A673 (cell line): Measurements from ENCODE around the gene KRTAP10-10.

ENCODE experiments used
- EZH2 ChIP-seq: fragments of 200-600 bp; sonication (generic); IDR thresholded peaks from 2 replicates; pipeline ENCODE4 v1.6.1; 2017; ENCODE audit warnings: borderline replicate concordance, low read depth, mild to moderate bottlenecking, mixed read lengths, antibody characterized with exemption, low read length; ENCODE audit not compliant: poor library complexity, severe bottlenecking
- TF ChIP-seq, protein P1 (sequence below): fragments of 300-800, 200-600 bp; sonication (generic); conservative IDR thresholded peaks from 2 replicates; pipeline ENCODE4 v1.5.1; 2017; ENCODE audit warnings: low read depth, mild to moderate bottlenecking, antibody characterized with exemption, low read length, moderate library complexity, mixed read lengths

- TF ChIP-seq, protein P1, sequence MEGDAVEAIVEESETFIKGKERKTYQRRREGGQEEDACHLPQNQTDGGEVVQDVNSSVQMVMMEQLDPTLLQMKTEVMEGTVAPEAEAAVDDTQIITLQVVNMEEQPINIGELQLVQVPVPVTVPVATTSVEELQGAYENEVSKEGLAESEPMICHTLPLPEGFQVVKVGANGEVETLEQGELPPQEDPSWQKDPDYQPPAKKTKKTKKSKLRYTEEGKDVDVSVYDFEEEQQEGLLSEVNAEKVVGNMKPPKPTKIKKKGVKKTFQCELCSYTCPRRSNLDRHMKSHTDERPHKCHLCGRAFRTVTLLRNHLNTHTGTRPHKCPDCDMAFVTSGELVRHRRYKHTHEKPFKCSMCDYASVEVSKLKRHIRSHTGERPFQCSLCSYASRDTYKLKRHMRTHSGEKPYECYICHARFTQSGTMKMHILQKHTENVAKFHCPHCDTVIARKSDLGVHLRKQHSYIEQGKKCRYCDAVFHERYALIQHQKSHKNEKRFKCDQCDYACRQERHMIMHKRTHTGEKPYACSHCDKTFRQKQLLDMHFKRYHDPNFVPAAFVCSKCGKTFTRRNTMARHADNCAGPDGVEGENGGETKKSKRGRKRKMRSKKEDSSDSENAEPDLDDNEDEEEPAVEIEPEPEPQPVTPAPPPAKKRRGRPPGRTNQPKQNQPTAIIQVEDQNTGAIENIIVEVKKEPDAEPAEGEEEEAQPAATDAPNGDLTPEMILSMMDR: no peak
- no peak for TF ChIP-seq EZH2
Observed at GRCh38 chr21:44671911-44672310, 34.8 kb downstream of the KRTAP10-10 start.
